HL-60 (cell line): ENCODE data around the gene FSIP1.

Experiments used
- DNase-seq, 2 experiments: peaks; one replicate each; pipeline ENCODE4 v3.0.0-alpha.2; 2010 to 2020; ENCODE audit warnings: low read depth in 1 of 2, low spot score in 1 of 2
- H3K27ac ChIP-seq: fragments of 250-450 bp; sonication (Bioruptor Pico); replicated peaks from 2 replicates; pipeline ENCODE4 v1.5.1; 2020; ENCODE audit warnings: mild to moderate bottlenecking, moderate library complexity
- H3K27me3 ChIP-seq: fragments of 250-450 bp; sonication (Bioruptor Pico); 2 replicates; pipeline ENCODE4 v1.5.1; 2021; ENCODE audit warnings: mild to moderate bottlenecking, moderate library complexity; ENCODE audit not compliant: insufficient read depth, poor library complexity, severe bottlenecking
- H3K4me3 ChIP-seq: replicated peaks from 2 replicates; pipeline ENCODE4 v1.5.1; 2011; ENCODE audit warnings: mild to moderate bottlenecking, control low read depth, low read length; ENCODE audit not compliant: insufficient read depth
- CTCF ChIP-seq: IDR thresholded peaks from one replicate; pipeline ENCODE4 v1.5.1; 2011; ENCODE audit warnings: low read length, control low read depth, inconsistent platforms; ENCODE audit not compliant: insufficient read depth
- GABPA ChIP-seq: IDR thresholded peaks from 2 replicates; pipeline ENCODE4 v1.6.1; 2012; ENCODE audit warnings: low read depth
- POLR2AphosphoS5 ChIP-seq: IDR thresholded peaks from 2 replicates; pipeline ENCODE4 v1.6.1; 2012; ENCODE audit warnings: low read depth
- SPI1 ChIP-seq: IDR thresholded peaks from 2 replicates; pipeline ENCODE4 v1.6.1; 2012; ENCODE audit warnings: low read depth, mild to moderate bottlenecking, borderline replicate concordance
- TF ChIP-seq, protein P1 (sequence below): IDR thresholded peaks from 2 replicates; pipeline ENCODE4 v1.6.1; 2012; ENCODE audit warnings: low read depth; ENCODE audit not compliant: insufficient replicate concordance

The FSIP1 gene

GRCh38 chr15:39609166-39609916 is 173.3 kb downstream of the FSIP1 start:
- no peak overlapping the region for H3K4me3 ChIP-seq
- no peak for DNase-seq
- TF ChIP-seq GABPA = no peak
- no peak for TF ChIP-seq POLR2AphosphoS5
- no peak for TF ChIP-seq SPI1
- TF ChIP-seq, protein P1, sequence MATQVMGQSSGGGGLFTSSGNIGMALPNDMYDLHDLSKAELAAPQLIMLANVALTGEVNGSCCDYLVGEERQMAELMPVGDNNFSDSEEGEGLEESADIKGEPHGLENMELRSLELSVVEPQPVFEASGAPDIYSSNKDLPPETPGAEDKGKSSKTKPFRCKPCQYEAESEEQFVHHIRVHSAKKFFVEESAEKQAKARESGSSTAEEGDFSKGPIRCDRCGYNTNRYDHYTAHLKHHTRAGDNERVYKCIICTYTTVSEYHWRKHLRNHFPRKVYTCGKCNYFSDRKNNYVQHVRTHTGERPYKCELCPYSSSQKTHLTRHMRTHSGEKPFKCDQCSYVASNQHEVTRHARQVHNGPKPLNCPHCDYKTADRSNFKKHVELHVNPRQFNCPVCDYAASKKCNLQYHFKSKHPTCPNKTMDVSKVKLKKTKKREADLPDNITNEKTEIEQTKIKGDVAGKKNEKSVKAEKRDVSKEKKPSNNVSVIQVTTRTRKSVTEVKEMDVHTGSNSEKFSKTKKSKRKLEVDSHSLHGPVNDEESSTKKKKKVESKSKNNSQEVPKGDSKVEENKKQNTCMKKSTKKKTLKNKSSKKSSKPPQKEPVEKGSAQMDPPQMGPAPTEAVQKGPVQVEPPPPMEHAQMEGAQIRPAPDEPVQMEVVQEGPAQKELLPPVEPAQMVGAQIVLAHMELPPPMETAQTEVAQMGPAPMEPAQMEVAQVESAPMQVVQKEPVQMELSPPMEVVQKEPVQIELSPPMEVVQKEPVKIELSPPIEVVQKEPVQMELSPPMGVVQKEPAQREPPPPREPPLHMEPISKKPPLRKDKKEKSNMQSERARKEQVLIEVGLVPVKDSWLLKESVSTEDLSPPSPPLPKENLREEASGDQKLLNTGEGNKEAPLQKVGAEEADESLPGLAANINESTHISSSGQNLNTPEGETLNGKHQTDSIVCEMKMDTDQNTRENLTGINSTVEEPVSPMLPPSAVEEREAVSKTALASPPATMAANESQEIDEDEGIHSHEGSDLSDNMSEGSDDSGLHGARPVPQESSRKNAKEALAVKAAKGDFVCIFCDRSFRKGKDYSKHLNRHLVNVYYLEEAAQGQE = no peak
- TF ChIP-seq CTCF = no peak
- H3K27ac ChIP-seq = no peak overlapping the region
- no peaks in the 10 kb centered on the region for H3K27me3 ChIP-seq

DNA sequence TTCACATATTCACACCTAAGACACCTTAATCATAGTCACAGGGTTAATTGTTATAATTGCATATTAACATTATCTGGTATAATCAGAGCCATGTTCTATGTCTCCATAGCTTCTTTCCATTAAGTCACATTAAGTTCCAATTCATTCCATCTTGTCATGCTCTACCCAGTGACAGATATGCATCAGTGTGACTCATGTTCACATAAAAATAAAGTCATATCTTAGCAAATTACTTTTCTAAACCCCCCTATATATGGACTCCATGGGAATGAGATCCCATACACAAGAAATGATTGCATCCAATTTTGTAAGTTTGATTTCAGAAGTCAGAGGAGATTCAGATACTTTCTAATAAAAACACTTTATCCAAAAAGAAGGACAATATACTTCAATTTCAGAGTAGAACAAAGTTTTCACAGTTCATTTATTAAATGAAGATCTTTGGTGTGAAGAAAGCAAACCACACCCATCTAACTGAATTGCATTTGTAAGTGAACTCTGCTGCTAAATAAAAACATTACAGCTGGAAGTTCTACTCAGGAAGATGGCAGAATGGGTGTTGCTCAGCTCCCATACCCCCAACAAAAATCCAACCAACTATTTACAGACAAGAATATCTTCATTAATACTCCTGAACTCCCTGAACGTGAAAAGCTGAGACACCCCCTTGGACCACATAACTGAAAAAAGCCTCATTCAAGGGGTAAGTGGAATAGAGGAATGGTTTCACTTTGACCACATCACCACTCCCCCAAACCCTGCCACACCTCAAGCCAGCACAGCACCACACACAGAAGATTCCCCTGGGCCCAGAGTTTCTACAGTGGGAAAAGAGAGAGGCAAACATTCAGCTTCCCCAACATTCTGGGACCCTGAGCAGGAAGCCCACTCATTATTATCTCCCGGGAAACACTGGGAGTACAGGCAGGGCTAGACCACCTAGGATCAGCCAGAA is 174.2 kb downstream of the FSIP1 start:
- H3K4me3 ChIP-seq = no peak overlapping the region
- no peak overlapping the region for H3K27ac ChIP-seq
- no peak for DNase-seq
- TF ChIP-seq GABPA = no peak
- TF ChIP-seq, protein P1 = no peak
- no peak for TF ChIP-seq CTCF
- TF ChIP-seq POLR2AphosphoS5 = no peak
- no peak for TF ChIP-seq SPI1
- H3K27me3 ChIP-seq = no peaks in the 10 kb centered on the region

DNA sequence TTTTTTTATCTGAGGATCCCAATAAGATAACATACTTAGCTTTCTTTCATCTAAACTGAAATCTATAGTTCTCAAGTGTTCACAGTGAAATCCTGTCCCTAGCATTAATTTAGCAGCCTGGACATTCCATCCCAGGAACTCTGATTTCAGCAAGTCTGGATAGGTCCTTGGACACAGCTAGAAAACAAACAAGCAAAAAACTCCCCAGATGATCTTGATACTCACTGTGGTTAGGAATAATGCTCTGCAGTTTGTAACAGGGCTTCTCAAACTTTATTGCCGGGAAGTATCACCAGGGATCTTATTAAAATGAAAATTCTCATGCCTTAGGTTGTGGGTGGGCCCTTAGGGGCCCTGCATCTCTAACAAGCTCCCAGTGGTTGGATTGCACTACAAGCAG is 177.5 kb downstream of the FSIP1 start:
- TF ChIP-seq GABPA (no peak), POLR2AphosphoS5 (no peak), SPI1 (no peak), CTCF (no peak)
- TF ChIP-seq, protein P1 = no peak
- Histone ChIP-seq H3K27me3 (no peaks in the 10 kb centered on the region), H3K27ac (no peak overlapping the region), H3K4me3 (no peak overlapping the region)
- DNase-seq = no peak
